IPS DF 4.7 (cell line): ENCODE data around the gene GNB4.

ENCODE experiments used
- DNase-seq: peaks from one replicate; pipeline ENCODE4 v3.0.0-alpha.2; 2013; ENCODE audit warnings: low spot score; ENCODE audit errors: extremely low read depth

GNB4 gene

DNA sequence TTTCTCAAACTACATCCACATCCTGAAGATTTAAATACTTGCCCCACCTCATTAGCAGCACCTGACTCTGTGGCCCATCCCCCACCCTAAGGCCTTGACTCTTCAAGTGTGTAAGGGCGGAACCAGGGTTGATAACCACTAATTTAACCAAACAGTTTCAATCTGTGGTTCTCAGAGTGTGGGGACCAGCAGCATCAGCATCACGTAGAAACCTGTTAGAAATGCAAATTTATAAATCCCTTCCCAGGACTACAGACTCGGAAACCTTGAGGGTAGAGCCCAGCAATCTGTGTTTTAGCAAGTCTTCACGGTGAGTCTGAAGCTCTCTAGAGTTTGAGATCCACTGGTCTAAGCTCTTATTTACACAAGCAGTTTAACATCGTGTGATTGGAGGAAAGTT is 12.4 kb downstream of the GNB4 start:
- DNase-seq: no peak

DNA sequence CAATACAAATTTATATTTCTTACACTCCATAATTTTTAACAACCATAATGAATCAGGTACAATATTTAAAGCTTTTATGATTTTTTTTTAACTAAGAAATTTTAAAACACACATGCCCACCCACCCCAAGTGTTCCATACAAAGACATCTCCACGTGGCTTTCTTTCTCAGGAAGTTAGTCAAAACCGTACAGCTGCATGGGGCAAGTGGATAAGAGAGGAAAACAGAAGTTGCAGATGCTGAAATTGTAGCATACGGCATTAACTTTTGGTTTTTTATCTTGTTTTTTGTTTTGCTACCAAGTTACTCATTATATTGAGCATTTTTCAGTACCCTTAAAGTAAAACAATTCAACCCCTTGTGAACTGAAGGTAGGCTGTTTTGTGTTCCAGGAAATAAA is 14.8 kb downstream of the GNB4 start:
- DNase-seq: no peak

DNA sequence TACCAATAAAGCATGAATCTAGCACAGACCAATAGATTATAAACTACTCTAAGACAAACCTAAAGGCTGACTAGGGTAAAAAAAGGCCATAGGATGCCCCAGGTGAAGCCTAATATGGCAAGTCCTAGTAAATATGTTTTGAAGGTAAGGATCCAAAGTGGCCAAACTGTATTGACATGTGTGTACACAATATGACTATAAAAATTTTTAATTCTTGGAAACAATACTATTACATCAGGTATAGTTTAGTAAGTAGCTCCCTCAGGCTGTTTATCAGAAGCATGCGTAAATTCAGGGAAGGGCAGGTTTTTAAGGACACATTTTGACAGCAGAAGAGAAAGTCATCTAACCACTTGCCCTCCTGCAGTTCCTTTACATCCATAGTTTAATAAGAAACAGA is 18.8 kb downstream of the GNB4 start:
- DNase-seq: no peak

DNA sequence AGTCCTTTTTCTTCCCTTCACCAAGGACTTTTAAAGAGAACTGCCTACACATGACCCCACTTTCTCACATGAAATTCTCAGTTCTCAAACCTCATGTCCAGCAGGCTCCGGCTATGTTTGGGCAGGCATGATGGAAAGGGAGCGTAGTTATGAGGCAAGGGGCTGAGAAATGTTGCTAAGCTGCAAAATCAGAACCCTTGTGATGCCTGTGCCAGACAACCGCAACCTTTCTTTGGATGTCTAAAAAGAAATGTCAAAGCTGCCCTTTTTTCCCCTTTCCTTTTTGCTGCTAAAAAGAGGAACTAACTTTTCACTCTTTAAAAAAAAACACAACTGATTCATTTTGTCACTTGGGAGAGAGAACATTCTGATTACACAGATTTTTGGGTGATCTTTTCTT is 19.2 kb downstream of the GNB4 start:
- DNase-seq: no peak

DNA sequence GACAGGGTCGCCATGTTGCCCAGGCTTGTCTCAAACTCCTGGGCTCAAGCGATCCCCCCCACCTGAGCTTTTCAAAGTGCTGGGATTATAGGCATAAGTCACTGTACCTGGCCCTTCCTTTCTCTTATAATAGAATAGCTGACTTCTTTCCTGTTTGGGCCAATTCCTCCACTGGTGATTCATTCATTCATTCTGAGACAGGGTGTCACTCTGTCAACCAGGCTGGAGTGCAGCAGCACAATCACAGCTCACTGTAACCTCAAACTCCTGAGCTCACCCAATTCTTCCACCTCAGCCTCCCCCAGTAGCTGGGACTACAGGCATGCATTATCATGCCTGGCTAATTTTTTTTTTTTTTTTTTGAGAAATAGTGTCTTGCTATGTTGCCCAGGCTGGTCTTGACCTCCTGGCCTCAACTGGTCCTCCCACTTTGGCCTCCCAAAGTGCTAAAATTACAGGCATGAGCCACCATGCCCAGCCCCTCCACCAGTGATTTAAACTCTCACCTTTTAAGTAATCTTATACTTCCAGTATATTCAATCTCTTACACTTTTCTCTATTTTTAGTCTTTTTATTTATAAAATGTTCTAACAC is 20.9 kb downstream of the GNB4 start:
- no peak for DNase-seq

DNA sequence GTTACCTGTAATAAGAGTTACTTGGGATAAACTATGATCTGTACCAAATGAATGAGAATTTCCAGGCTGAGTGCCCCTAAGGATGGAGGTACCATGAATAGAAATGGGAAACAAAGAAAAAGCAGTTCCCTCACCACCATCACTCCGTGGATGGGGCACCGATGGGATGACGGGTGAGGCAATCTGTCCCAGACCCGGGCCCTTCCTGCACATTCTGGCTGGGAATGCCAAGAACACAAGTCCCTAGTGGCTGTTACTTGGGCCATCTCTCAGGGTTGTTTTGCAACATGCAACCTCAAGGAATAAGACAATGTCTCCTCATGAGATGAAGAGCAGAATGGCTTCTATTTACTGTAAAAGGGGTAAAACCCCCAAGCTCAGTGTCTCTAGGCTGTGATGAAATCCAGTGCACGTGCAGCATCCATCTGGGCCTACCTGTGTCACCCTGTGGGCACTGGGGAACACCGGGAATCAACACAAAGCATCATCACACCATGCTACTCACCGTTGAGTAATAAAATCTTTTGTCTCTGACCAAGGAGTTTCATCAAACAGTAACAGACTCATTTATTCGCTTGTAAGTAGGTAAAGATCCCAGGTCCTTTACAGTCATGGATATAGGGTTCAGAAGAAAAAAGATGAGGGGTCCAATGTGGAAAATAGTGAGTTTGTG is 22.3 kb downstream of the GNB4 start:
- DNase-seq: no peak

DNA sequence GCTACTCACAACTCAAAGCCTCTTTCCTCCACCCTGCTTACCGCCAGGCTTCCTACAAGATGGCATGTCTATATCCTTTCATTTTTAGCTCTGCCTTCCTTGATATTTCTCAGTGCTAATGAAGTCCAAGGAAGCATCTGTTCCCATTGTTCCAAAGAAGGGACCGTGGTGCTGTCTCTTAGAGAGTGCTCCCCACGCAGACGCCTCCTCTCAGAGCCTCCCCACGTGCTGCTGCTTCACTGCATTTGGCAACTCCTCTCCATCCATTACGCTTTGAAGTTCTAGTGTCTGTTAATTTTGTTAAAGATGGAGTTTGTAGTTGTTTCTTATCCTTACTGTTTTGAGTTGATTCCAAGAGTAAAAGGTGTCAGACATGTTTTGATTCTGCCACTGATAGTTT is 26.2 kb downstream of the GNB4 start:
- DNase-seq: no peak

DNA sequence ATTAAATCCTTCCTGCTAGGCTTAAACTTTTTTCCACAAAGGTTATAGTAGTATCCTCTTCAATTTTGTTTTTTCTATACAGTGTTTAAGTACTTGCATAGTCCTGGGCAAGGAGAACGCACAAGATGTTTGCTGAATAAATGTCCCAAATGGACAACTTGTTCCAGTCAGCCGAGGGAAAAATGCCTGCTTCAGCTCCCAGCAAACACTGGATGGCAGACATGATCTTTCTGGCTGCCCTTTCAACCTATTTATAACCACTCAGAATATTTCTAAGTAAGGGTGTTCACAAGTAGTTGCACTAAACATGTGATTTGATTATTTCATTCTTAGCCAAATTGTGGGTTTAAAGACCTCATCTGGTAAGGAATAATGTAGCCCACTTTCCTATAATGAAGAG is 29.8 kb downstream of the GNB4 start:
- no peak for DNase-seq

DNA sequence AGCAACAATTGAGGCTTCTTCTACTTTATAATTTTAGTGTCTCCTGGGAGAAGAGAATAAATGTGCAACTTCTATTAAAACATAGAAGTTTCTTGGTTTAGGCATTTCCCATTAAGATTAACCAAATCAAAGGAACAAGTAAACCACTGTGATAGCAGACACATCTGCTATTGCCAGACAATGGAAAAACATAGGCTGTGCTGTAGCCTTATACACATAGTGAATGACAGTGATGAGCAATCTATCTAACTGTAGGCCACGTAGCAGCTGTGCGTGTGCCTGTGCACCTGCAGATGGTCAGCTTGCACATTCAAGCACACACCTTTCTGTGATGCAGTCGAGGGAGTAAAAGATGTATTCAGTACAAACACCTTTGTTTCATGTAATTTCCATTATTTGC is 32.7 kb downstream of the GNB4 start:
- DNase-seq: no peak

DNA sequence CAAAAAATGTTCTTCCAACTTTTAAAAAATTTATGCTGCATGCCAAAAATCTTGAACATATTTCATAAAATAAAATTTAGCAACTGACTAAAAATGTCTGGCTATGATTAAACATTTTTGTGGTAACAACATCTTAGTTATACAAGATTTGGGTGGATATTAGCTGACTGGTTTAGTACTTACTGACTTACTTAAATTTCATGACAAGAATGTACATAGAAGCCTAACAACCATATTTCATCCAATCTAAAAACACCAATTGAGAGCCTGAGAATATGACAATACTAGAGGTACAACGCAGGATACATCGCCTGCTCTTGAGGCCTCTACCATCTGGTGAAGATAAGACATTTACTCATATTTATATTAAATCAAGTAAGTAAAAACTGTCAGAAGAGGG is 34.6 kb downstream of the GNB4 start:
- DNase-seq: no peak

DNA sequence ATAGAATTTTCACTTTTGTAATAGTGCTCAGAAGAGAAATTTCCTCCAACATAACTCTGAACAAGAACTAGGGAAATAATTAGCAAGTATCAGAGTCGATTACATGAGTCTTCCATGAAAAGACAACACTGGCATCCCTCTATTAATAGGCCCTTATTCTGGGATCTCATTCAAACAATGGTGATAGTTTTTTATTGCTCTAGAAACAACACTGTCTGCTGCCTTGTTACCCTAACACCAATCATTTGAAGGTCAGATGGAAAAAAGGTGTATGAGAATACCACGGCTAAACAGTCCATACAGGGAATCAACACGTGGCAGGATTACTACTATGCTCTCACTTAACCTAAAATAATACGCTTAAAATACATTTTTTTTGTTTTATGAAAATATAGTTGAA is 35.9 kb downstream of the GNB4 start:
- DNase-seq: no peak

DNA sequence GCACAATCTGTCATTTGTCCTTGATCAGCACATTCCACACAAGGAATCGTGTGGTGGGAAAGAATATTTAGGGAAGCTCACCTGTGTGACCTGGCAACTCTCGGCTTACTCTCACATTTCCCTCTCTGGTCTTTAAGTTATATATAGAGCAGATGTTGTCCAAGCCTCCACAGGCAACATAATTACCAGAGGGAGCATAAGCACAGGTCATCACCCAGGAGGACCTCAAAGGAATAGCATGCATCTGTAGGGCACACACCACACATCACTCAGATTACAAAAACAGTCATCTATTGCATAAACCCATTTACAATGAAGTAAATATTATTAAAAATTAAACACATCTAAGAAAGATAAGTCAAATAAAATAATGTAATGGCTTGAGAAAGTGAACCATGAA is 36.5 kb downstream of the GNB4 start:
- no peak for DNase-seq

DNA sequence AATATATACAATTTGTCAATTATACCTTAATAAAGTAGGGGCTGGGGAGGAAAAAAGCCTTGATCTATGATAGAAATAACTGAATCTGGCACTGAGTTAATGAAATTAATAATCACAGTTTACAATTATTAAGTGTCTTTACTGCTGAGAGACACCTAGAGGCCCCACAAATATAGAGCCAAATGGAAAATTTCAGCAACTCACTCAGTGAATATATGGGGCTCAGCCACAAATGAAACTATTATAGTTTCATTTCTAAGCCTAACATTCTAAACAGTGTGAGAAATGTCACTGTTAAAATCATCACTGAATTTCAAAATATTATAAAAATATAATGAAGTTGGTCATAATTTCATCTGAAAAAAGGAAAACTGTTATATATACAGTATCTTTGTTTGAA is 40.3 kb downstream of the GNB4 start:
- DNase-seq: no peak

DNA sequence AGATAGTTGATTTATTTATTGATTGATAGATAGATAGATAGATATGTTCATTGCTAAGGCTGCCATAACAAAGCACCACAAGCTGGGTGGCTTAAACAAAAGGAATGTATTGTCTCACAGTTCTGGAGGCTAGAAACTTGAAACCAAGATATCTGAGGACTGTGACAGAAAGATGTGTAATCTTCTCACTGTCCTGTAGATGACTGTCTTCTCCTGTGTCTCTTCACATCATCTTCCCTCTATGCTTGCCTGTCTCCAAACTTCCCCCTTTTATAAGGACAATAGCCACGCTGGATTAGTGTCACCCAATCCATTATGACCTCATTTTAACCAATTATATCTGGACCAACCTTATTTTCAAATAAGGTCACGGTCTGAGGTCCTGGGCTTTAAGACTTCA is 40.9 kb downstream of the GNB4 start:
- no peak for DNase-seq

DNA sequence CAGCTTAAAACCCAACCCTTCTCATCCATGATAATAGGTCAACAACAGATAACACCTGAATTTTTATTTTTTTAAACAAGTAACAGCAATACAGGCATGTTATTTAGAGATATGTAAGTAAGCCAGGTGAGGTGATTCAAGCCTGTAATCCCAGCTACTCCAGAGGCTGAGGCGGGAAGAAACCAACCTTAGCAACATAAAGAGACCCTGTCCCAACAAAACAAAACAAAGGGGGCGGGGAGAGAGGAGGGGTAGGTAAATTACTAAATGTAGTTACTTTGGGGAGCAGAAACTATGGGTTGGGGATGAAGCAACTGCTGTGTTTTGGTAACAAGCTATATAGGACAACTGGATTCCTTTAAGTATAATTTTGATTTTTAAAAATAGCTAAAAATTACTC is 47.0 kb downstream of the GNB4 start:
- DNase-seq: no peak

DNA sequence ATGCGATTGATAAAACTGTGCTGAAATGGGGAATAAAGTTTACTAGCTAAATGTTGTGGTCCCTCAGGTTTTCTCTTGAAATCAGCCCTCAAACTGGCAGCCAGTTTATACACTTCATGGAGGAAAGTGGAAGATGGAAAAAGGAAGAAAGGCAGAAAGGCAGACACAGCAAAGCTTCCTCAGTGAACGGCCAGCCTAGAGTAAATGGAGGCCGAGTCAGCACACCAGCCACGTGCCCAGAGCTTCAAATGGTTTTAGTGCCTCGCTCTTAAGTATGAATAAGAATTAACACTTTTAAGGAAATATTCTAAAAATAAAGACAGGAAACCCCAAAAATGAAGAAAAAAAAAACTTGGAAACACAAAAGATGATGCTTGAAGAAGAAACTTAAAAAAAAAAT is 48.3 kb downstream of the GNB4 start:
- DNase-seq: no peak

DNA sequence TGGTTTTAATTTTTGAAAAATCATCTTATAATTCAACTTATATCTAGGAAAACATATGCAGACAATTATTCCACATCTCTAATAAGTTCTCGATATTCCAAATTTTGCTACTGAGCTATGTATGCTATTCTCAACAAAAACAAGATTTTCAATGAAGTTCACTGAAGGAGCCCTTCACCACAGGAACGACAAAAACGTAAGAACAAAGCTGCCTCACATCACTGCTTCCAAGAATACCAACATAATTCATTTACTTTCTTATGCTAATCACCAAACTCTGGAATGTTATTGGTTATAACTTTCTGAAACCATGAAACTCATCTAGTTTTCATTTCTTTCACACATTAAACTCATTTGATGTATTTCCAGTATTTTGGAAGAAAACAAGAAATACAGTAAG is 49.7 kb downstream of the GNB4 start:
- DNase-seq: no peak

DNA sequence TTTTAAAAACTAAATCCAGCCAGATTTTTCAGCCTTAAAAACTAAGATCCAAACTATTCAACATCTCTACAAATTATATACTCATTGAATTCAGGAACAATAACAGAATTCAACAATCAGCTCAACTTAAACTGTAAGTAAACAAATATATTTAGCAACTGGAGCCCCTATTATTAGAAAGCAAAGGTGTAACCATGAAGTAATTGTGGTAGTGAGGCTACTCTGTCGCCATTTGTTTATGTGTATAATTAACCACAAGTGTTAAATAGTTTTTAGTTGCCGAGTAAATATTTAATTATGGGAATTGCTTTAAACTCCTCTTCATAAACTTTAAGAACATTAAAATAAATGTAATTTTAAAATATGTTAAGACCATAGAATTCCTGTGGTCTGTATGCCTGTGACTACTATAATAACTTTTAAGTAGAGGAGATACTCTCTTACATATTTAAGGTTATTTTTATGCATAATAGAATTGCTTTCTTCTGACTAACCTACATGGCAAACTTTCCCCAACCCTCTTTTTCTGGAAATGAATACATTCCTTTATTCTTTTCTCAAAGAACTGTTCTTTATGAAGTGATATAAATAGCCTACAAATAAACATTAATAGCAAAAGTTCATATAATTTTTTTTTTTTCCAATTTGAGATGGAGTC is 52.6 kb downstream of the GNB4 start:
- no peak for DNase-seq

DNA sequence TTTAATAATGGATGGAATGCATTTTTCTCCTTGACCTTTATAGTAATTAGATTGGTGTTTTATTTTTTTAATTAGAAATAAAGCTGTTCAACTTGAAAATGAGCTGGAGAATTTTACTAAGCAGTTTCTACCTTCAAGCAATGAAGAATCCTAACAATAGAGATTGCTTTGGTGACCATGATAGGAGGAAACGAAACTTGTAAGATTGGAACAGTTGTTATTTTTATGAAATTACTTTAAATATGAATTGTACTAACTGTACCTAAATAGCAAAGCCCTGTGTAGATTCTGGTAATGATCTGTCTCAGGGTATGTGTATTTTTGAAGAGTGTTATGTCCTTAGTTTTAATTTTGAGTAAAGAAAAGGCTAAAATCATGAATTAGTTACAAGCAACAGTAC is 59.4 kb downstream of the GNB4 start:
- no peak for DNase-seq

DNA sequence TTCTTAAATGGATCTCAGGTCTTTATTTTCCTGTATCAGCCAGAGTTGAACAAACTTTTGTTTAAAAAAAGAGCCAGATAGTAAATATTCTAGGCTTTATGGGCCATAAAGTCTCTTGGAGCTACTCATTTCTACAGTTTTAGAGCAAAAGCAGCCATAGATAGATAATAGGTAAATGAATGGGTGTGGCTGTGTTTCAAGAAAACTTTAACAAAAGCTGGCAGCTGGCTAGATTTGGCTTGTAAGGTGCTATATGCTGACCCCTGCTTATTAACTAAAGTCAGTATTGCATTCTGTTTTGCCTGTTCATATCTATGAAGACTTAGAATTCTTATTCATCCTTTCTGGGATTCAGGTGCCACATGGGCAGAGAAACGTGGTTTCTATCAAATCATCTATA is 74.8 kb downstream of the GNB4 start:
- DNase-seq: no peak

DNA sequence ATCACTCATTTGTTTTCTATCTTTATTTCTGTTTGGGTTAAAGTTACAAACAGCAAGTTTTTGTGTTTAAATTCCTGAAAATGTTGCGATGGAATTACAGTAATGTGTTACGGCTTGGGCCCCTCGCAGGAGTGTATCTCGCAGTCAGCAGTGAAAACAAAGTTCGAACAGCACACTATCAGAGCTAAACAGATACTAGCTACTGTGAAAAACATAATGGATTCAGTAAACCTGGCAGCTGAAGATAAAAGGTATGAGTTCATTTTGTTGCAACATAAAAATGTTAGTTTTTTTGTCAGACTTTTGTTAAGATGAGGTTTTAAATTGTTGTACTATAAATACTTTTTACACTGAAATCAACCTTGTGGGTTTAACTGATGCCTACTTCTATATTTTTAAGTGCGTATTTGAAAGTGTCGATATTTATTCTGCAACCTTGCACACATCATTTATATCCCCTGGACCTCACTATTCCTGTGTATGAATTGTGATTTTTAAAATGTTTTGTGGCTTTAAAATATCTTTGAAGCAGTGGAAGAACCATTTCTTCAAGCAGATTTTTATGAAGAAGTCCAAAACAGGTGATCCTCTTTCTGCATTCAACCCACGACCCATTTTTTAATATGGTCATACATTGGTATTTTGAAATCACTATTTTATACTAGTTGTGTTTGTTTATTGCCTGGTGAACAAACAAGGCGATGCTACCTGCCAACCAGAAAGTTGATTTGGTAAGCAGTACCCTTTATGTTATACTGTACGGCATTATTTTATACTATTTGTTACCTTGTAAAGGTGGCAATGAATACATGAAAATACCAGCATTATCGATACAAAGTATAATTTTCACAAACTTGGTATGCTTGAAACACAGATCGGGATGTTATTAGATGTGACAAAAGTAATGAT is 75.9 kb downstream of the GNB4 start:
- DNase-seq: no peak

DNA sequence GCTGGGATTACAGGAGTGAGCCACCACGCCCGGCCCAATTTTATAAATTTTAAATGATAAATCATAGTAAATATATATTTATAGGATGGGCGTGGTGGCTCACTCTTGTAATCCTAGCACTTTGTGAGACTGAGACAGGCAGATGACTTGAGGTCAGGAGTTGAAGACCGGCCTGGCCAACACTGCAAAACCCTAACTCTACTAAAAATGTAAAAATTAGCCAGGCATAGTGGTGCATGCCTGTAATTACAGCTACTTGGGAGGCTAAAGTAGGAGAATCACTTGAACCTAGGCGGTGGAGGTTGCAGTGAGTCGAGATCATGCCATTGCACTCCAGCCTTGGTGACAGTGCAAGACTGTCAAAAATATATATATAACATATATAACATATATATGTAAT is 77.3 kb downstream of the GNB4 start:
- no peak for DNase-seq
